ENCODE measurements around the gene RELCH.

RELCH gene

DNA sequence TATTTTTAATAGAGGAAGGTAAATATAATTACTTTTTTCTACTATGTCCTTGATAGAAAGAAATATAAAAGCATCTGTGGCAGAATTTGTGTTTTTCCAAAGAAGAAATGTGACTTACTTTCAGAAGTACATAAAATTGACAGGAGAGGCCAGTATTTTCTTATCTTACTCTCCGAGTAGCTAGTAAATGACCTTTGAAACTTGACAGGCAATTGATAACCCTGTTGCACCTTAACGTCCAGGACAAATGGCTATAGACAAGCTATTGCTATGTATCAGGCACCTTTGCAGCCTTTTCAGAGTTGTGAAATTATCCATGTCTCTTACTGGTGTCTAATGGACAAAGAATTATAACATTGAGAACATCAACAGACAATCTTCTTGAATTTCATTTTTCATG is 75.0 kb downstream of the RELCH start:
- DNase-seq (ENCODE audit: low read depth) = no peak
- TF ChIP-seq, protein P1, sequence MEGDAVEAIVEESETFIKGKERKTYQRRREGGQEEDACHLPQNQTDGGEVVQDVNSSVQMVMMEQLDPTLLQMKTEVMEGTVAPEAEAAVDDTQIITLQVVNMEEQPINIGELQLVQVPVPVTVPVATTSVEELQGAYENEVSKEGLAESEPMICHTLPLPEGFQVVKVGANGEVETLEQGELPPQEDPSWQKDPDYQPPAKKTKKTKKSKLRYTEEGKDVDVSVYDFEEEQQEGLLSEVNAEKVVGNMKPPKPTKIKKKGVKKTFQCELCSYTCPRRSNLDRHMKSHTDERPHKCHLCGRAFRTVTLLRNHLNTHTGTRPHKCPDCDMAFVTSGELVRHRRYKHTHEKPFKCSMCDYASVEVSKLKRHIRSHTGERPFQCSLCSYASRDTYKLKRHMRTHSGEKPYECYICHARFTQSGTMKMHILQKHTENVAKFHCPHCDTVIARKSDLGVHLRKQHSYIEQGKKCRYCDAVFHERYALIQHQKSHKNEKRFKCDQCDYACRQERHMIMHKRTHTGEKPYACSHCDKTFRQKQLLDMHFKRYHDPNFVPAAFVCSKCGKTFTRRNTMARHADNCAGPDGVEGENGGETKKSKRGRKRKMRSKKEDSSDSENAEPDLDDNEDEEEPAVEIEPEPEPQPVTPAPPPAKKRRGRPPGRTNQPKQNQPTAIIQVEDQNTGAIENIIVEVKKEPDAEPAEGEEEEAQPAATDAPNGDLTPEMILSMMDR (IDR thresholded peaks at IDR 0.05; ENCODE audit: control insufficient read depth, extremely low read depth, insufficient read depth) = no peak
- no peak overlapping the region for H3K4me3 ChIP-seq (ENCODE audit: low read depth, low read length)

DNA sequence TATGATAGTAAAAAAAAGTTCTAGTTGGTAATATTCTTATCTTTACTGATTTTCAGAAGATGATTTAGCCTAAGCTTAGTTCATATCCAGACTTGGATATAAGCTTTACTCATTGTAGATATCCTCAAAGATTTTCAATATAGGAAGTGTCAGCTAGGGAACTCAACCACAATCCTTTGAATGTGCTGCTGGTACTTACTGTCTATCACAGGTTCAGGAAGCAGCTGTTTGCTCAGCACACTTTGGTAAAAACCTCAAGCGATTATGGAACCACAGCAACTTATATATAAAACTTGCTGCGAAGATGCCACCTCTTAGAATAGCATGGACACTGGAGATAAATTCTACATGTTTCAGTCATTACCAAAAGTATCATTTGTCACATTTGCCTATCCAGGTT is 77.9 kb downstream of the RELCH start:
- TF ChIP-seq, protein P1 (IDR thresholded peaks at IDR 0.05; ENCODE audit: control insufficient read depth, extremely low read depth, insufficient read depth) = no peak
- no peak overlapping the region for H3K4me3 ChIP-seq (ENCODE audit: low read depth, low read length)
- no peak for DNase-seq (ENCODE audit: low read depth)

DNA sequence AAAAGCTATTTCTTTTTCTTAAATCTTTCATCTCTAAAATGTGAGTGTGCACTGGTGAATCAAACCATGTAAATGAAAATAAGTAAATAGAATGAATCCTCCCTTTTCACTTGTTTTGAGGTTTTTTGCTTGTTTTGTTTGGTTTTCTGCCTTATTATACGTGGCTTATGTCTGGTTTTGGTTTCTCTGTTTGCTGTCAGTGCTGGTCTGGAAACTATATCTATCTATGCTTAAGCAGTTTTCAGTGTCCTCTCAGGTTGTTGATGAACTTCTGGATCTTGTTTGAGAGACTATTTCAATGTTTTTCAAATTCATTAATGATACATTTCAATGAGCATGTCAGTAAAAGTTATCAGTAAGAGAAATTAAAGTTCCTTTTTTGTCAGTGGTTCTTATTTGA is 90.0 kb downstream of the RELCH start:
- DNase-seq (ENCODE audit: low read depth) = no peak
- TF ChIP-seq, protein P1 (IDR thresholded peaks at IDR 0.05; ENCODE audit: control insufficient read depth, extremely low read depth, insufficient read depth) = no peak
- no peak overlapping the region for H3K4me3 ChIP-seq (ENCODE audit: low read depth, low read length)

DNA sequence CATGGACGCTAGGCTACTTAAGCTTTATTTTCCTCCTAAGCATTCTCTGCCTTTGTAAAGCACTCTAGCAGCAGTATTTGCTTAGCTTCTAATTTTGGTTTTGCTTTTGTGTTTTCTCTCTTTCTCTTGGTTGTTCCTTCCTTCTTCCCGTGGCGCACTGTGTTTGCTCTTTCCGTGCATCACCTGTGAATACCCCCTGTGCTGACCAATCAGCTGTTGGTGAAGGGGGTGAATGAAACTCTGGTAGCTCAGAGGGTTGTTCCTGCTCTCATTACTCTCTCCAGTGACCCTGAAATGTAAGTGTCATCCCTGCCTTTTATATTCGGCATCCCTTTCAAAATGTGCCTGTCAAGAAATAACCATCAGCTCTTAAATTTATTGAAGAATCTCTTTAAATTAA is 92.5 kb downstream of the RELCH start:
- no peak overlapping the region for H3K4me3 ChIP-seq (ENCODE audit: low read depth, low read length)
- TF ChIP-seq, protein P1 (IDR thresholded peaks at IDR 0.05; ENCODE audit: control insufficient read depth, extremely low read depth, insufficient read depth) = no peak
- DNase-seq (ENCODE audit: low read depth) = no peak

DNA sequence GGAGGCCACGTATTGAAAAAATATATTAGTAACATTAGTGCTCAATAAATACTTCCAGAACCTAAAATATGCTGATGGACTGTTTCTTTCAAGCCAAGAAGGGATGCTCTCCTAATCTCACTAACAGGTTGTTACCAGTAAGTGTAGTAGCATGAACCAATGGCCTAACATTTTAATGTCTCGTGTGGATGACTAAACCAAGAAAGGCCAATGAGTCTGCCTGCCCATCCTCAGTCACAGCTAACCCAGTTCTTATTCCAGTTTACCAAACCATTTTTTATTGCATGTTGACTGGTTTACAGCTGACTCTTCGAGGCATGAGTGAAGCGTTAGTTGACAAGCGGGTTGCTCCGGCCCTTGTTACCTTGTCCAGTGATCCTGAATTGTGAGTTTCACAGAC is 93.0 kb downstream of the RELCH start:
- TF ChIP-seq, protein P1 (IDR thresholded peaks at IDR 0.05; ENCODE audit: control insufficient read depth, extremely low read depth, insufficient read depth) = no peak
- no peak for DNase-seq (ENCODE audit: low read depth)
- H3K4me3 ChIP-seq (ENCODE audit: low read depth, low read length) = no peak overlapping the region

DNA sequence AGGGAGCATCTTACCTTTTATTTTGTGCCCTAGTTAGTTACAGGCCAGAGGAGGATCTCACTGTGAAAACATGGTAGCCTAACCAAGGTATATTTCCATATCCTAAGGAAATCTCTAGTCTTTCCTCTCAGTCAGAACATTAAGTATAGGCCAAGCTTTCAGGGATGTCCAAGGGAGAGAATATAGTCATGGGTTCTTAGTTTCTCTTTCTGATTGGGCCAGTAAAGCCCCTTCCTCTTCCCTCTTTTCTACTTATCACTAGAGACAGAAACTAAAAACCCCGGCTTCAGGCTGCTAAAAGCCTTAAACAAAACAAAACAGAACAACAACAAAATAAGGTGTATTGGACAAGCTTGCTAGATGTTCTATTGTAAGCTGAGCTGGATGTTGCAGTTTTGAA is 93.7 kb downstream of the RELCH start:
- TF ChIP-seq, protein P1 (IDR thresholded peaks at IDR 0.05; ENCODE audit: control insufficient read depth, extremely low read depth, insufficient read depth) = no peak
- H3K4me3 ChIP-seq (ENCODE audit: low read depth, low read length) = no peak overlapping the region
- no peak for DNase-seq (ENCODE audit: low read depth)

DNA sequence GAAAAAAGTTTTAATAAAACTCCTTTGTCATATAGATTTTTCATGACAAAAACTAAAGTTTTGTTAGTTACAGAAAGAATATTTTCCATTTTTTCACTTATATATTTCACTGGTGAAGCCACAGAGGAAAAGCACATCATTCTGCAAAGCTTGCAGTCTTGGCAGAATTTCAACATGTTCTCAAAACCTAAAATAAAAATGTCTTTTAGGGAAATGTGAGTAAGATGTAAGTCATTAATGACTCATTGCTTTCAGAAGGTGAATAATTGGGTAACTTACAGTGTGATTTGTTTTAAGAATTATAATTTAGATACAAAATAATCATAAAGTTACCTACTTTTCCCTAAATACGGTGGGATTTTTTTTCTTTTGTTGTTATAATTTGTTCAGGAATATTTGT is 94.6 kb downstream of the RELCH start:
- H3K4me3 ChIP-seq (ENCODE audit: low read depth, low read length) = no peak overlapping the region
- TF ChIP-seq, protein P1 (IDR thresholded peaks at IDR 0.05; ENCODE audit: control insufficient read depth, extremely low read depth, insufficient read depth) = no peak
- no peak for DNase-seq (ENCODE audit: low read depth)
